ENCODE measurements around the gene PLOD3. TPM values are rescaled to one million over a fixed set of nuclear protein-coding genes. Genes with fewer than 3 reads are reported as not detected.

The PLOD3 gene
- total RNA-seq, 2 experiments from 2014 or later = 9.2 to 30.5 TPM

GRCh38 chr7:101156277-101156676 lies 61.1 kb downstream of the PLOD3 start:
- Histone ChIP-seq H3K79me2 (ENCODE audit: insufficient read depth, low read depth, low read length) (no peaks in the 10 kb centered on the region), H4K20me1 (ENCODE audit: insufficient read depth, low read length) (no peaks in the 10 kb centered on the region), H3K9me2 (ENCODE audit: insufficient read depth, low read length) (no peaks in the 10 kb centered on the region), H3K4me2 (ENCODE audit: low read length) (0 out of 2 replicates have a peak overlapping the region, but pooled peaks have one; percentile 71), H3K9me3 (ENCODE audit: low read length) (no peaks in the 10 kb centered on the region), H3K4me3 (ENCODE audit: low read depth, low read length, poor library complexity, severe bottlenecking) (no peak overlapping the region), H3K4me1 (ENCODE audit: insufficient read depth, low read length, poor library complexity, severe bottlenecking) (peaks cover 15% of the 10 kb centered on the region), H3K36me3 (ENCODE audit: insufficient read depth, low read length) (no peaks in the 10 kb centered on the region), H3K27ac (ENCODE audit: low read depth, low read length, poor library complexity, severe bottlenecking) (no peak overlapping the region), H2AFZ (ENCODE audit: low read length) (no peak overlapping the region)
- intact Hi-C loops (cut with micrococcal nuclease; ENCODE audit: unreplicated experiment) = no loop called here
- TF ChIP-seq EZH2phosphoT487 (IDR thresholded peaks at IDR 0.05; ENCODE audit: borderline replicate concordance, low read depth, low read length) (no peak), CTCF (conservative IDR thresholded peaks at IDR 0.05; ENCODE audit: low read length) (peak; percentile 52)
- no peak for DNase-seq (ENCODE audit: low spot score)
- ChIA-PET POLR2A (interaction anchor here (0.6 to 1.1 kb wide), 4 partner anchors 18 to 267 kb away, joined by 3 to 6 read pairs (median 4); partner anchors contain the start of gene UFSP1), CTCF (ENCODE audit: unreplicated experiment) (interaction anchor here (1.0 kb wide), 1 partner anchor 18 kb away, joined by 5 read pairs; no protein-coding TSS in a partner anchor)
- no TSS peak for BruUV-seq (replicated peaks)

Small RNA genes lying within 50 kb of the gene (microRNA-seq; reads per million reads assigned to microRNA genes)
- not detected for gene MIR4653 (ENCODE audit: borderline replicate concordance)

Small RNA genes lying within 50 kb of the gene (small RNA-seq; reads per million reads assigned to genes)
- gene MIR4653 = not detected

Other genes with a start within 250 kb of the PLOD3 start
- not detected in 2 replicates for gene MUC12, start 248.0 kb downstream of the PLOD3 start, total RNA-seq (2014; rRNA removed; shearing (Covaris generic))
- gene MUC12, start 248.0 kb downstream of the PLOD3 start, total RNA-seq (2022) = not detected in 2 replicates
- gene MUC17, start 197.5 kb downstream of the PLOD3 start, total RNA-seq (2014; rRNA removed; shearing (Covaris generic)) = not detected in 2 replicates
- not detected in 2 replicates for gene MUC17, start 197.5 kb downstream of the PLOD3 start, total RNA-seq (2022)
- 15.6 and 16.7 TPM in 2 replicates for gene TRIM56, start 132.1 kb downstream of the PLOD3 start, total RNA-seq (2014; rRNA removed; shearing (Covaris generic))
- 47.3 and 51.9 TPM in 2 replicates for gene TRIM56, start 132.1 kb downstream of the PLOD3 start, total RNA-seq (2022)
- not detected in 2 replicates for gene SERPINE1, start 90.5 kb downstream of the PLOD3 start, total RNA-seq (2014; rRNA removed; shearing (Covaris generic))
- gene SERPINE1, start 90.5 kb downstream of the PLOD3 start, total RNA-seq (2022) = 0.30 and 0.42 TPM in 2 replicates
- gene AP1S1, start 63.1 kb downstream of the PLOD3 start, total RNA-seq (2014; rRNA removed; shearing (Covaris generic)) = 57.9 and 88.0 TPM in 2 replicates
- gene AP1S1, start 63.1 kb downstream of the PLOD3 start, total RNA-seq (2022) = 58.3 and 67.3 TPM in 2 replicates
- not detected in 2 replicates for gene VGF, start 52.0 kb downstream of the PLOD3 start, total RNA-seq (2014; rRNA removed; shearing (Covaris generic))
- gene VGF, start 52.0 kb downstream of the PLOD3 start, total RNA-seq (2022) = 1.5 TPM in 2 replicates
- 0.22 TPM in 1 of 2 replicates, not detected in the other for gene NAT16, start 37.3 kb downstream of the PLOD3 start, total RNA-seq (2014; rRNA removed; shearing (Covaris generic))
- not detected in 2 replicates for gene NAT16, start 37.3 kb downstream of the PLOD3 start, total RNA-seq (2022)
- not detected in 2 replicates for gene MOGAT3, start 16.5 kb downstream of the PLOD3 start, total RNA-seq (2014; rRNA removed; shearing (Covaris generic))
- gene MOGAT3, start 16.5 kb downstream of the PLOD3 start, total RNA-seq (2022) = not detected in 2 replicates
- gene ZNHIT1, start 584 bp upstream of the PLOD3 start, total RNA-seq (2014; rRNA removed; shearing (Covaris generic)) = 63.8 and 77.3 TPM in 2 replicates
- gene ZNHIT1, start 584 bp upstream of the PLOD3 start, total RNA-seq (2022) = 40.8 and 44.3 TPM in 2 replicates
- gene CLDN15, start 20.2 kb upstream of the PLOD3 start, total RNA-seq (2014; rRNA removed; shearing (Covaris generic)) = 15.9 and 17.8 TPM in 2 replicates
- gene CLDN15, start 20.2 kb upstream of the PLOD3 start, total RNA-seq (2022) = 31.9 and 34.8 TPM in 2 replicates
- gene FIS1, start 27.5 kb upstream of the PLOD3 start, total RNA-seq (2014; rRNA removed; shearing (Covaris generic)) = 92.7 and 114 TPM in 2 replicates
- gene FIS1, start 27.5 kb upstream of the PLOD3 start, total RNA-seq (2022) = 93.4 and 102 TPM in 2 replicates
- 8.7 and 14.6 TPM in 2 replicates for gene IFT22, start 104.2 kb upstream of the PLOD3 start, total RNA-seq (2014; rRNA removed; shearing (Covaris generic))
- 13.2 and 14.1 TPM in 2 replicates for gene IFT22, start 104.2 kb upstream of the PLOD3 start, total RNA-seq (2022)
- not detected in 2 replicates for gene COL26A1, start 145.3 kb upstream of the PLOD3 start, total RNA-seq (2014; rRNA removed; shearing (Covaris generic))
- gene COL26A1, start 145.3 kb upstream of the PLOD3 start, total RNA-seq (2022) = not detected in 2 replicates